ENCODE data around the gene IFFO2. TPM values are rescaled to one million over a fixed set of nuclear protein-coding genes. Genes with fewer than 3 reads are reported as not detected.

Gene IFFO2
- total and polyA plus RNA-seq, 2 donors (not counting 3 experiments of a cell fraction or from before 2014, with no cell fraction given), result 31.1 to 31.3 TPM

- FAIRE-seq (no peak), DNase-seq (ENCODE audit: low read depth, low spot score) (no peak)
- Histone ChIP-seq H3K36me3 (ENCODE audit: control insufficient read depth in 2 of 2, extremely low read depth in 1 of 2, insufficient read depth in 2 of 2, low read length in 2 of 2) (no peaks in the 10 kb centered on the region), H3K27ac (ENCODE audit: insufficient read depth, low read depth, low read length) (no peak overlapping the region), H3K79me2 (ENCODE audit: control insufficient read depth, insufficient read depth, low read length) (no peaks in the 10 kb centered on the region), H3K4me2 (ENCODE audit: insufficient read depth, low read length) (no peak overlapping the region), H3K9me3 (replicated peaks; ENCODE audit: control insufficient read depth, insufficient read depth, low read length) (no peaks in the 10 kb centered on the region), H3K9me1 (replicated peaks; ENCODE audit: control insufficient read depth, extremely low read depth, insufficient read depth, low read length) (no peaks in the 10 kb centered on the region), H3K4me3 (replicated peaks in 1 of 3; ENCODE audit: insufficient read depth in 1 of 3, low read depth in 1 of 3, low read length in 3 of 3) (no peak overlapping the region), H3K4me1 (ENCODE audit: control insufficient read depth, extremely low read depth, insufficient read depth, low read length) (peaks cover 13% of the 10 kb centered on the region), H3K27me3 (ENCODE audit: control insufficient read depth in 2 of 2, insufficient read depth in 2 of 2, low read length in 2 of 2) (no peaks in the 10 kb centered on the region), H4K20me1 (replicated peaks; ENCODE audit: control insufficient read depth, extremely low read depth, insufficient read depth, low read length) (no peaks in the 10 kb centered on the region), H3K9ac (replicated peaks; ENCODE audit: extremely low read depth, insufficient read depth, low read length) (no peak overlapping the region), H2AFZ (ENCODE audit: low read depth, low read length) (no peak overlapping the region)
- POLR2A ChIA-PET, result no interaction called here
- TF ChIP-seq EZH2 (IDR thresholded peaks at IDR 0.05; ENCODE audit: borderline replicate concordance, low read depth, low read length, severe bottlenecking), result no peak
- no peak for TF ChIP-seq MAX (IDR thresholded peaks at IDR 0.05; ENCODE audit: insufficient read depth, insufficient read length)
- no peak for TF ChIP-seq POLR2AphosphoS5 (IDR thresholded peaks at IDR 0.05; ENCODE audit: insufficient read depth, low read depth, low read length)
- no peak for TF ChIP-seq CTCF (IDR thresholded peaks at IDR 0.05; ENCODE audit: extremely low read depth in 1 of 2, insufficient read depth in 1 of 2, low read depth in 1 of 2, low read length in 2 of 2)
- no peak for TF ChIP-seq POLR2A (IDR thresholded peaks at IDR 0.05; ENCODE audit: low read depth, low read length)
- TF ChIP-seq GATA2 (IDR thresholded peaks at IDR 0.05; ENCODE audit: insufficient read depth, insufficient read length, low read depth, low read length), result no peak
- intact Hi-C loops (cut with micrococcal nuclease) (no loop called here), dilution Hi-C loops (cut with MboI; ENCODE audit: extremely low pct_ligation_motif_present, low sequenced_read_pairs) (no loop called here)
- no TSS peak for BruUV-seq (replicated peaks)
- CTCF ChIA-PET, result interaction anchor here (1.4 kb wide), 1 partner anchor 9 kb away, joined by 3 read pairs; no protein-coding TSS in a partner anchor
Measured at GRCh38 chr1:18898567-18898966, 57.9 kb downstream of the IFFO2 start.
